ENCODE measurements around the gene PRUNE2. TPM values are rescaled to one million over a fixed set of nuclear protein-coding genes. Genes with fewer than 3 reads are reported as not detected.
A peak's percentile ranks its signal among the peaks of the same experiment; 100 is the strongest.
"Not testable (repeated sequence)": the region's sequence is repeated elsewhere in the genome, so short reads cannot be mapped to it uniquely, and the experiment has no call there.

PRUNE2 gene
- 26.3 TPM for total RNA-seq

GRCh38 chr9:76905791-76906646, at the start of gene PRUNE2:
TSS of gene PRUNE2 (minus strand) at chr9:76906114. CDS start at chr9:76905963, 151 bp downstream.
- DNase-seq, result peak; percentile 94

- DNase-seq, result not testable (repeated sequence)
These were observed 49.5 kb upstream of the PRUNE2 start for GRCh38 chr9:76955406-76955805.

GRCh38 chr9:76949865-76950264, 44.0 kb upstream of the PRUNE2 start:
- no peak for DNase-seq

- DNase-seq, result no peak
These were observed 38.1 kb upstream of the PRUNE2 start for GRCh38 chr9:76944011-76944410.

GRCh38 chr9:76943054-76943453, 37.1 kb upstream of the PRUNE2 start:
- no peak for DNase-seq

GRCh38 chr9:76932757-76933156, 26.8 kb upstream of the PRUNE2 start:
- DNase-seq, result peak; percentile 16

GRCh38 chr9:76932265-76932664, 26.4 kb upstream of the PRUNE2 start:
- no peak for DNase-seq

- no peak for DNase-seq
These were observed 21.8 kb upstream of the PRUNE2 start for GRCh38 chr9:76927540-76928240.

GRCh38 chr9:76926846-76927245, 20.9 kb upstream of the PRUNE2 start:
- no peak for DNase-seq

GRCh38 chr9:76926324-76926741, 20.4 kb upstream of the PRUNE2 start:
- no peak for DNase-seq

- DNase-seq, result no peak
These were observed 15.3 kb upstream of the PRUNE2 start for GRCh38 chr9:76921165-76921564.

- DNase-seq, result no peak
These were observed 11.4 kb upstream of the PRUNE2 start for GRCh38 chr9:76917299-76917698.

- DNase-seq, result no peak
These were observed 10.3 kb upstream of the PRUNE2 start for GRCh38 chr9:76916231-76916630.

GRCh38 chr9:76913467-76913866, 7.6 kb upstream of the PRUNE2 start:
- DNase-seq, result no peak

GRCh38 chr9:76912636-76913275, 6.8 kb upstream of the PRUNE2 start:
- DNase-seq, result no peak

- no peak for DNase-seq
These were observed 6.1 kb upstream of the PRUNE2 start for GRCh38 chr9:76911971-76912370.

GRCh38 chr9:76910861-76911260, 4.9 kb upstream of the PRUNE2 start:
- no peak for DNase-seq

- DNase-seq, result no peak
These were observed 697 bp upstream of the PRUNE2 start for GRCh38 chr9:76906647-76906975.

GRCh38 chr9:76904661-76905457, 1.1 kb downstream of the PRUNE2 start:
- DNase-seq, result no peak

- DNase-seq, result no peak
These were observed 3.5 kb downstream of the PRUNE2 start for GRCh38 chr9:76902395-76902794.

GRCh38 chr9:76901801-76902200, 4.1 kb downstream of the PRUNE2 start:
- DNase-seq, result peak; percentile 60

- DNase-seq, result peak; percentile 47
These were observed 5.0 kb downstream of the PRUNE2 start for GRCh38 chr9:76900884-76901440.

All from tongue (tissue), 2 donors.